ENCODE results near the gene B3GAT1.
A peak's percentile ranks its signal among the peaks of the same experiment; 100 is the strongest.

The B3GAT1 gene

GRCh38 chr11:134374171-134374570 is 37.9 kb downstream of the B3GAT1 start:
- no peak for TF ChIP-seq CTCF (conservative IDR thresholded peaks at IDR 0.05)
- no peak overlapping the region for H3K27ac ChIP-seq

- H3K27ac ChIP-seq = no peak overlapping the region
- TF ChIP-seq CTCF (conservative IDR thresholded peaks at IDR 0.05) = no peak
Measured at GRCh38 chr11:134373591-134374052, 38.4 kb downstream of the B3GAT1 start.

GRCh38 chr11:134372961-134373360 is 39.1 kb downstream of the B3GAT1 start:
- no peak for TF ChIP-seq CTCF (conservative IDR thresholded peaks at IDR 0.05)

GRCh38 chr11:134372536-134372935 is 39.5 kb downstream of the B3GAT1 start:
- no peak for TF ChIP-seq CTCF (conservative IDR thresholded peaks at IDR 0.05)
- H3K27ac ChIP-seq = no peak overlapping the region

More at GRCh38 chr11:134372961-134373360, 39.1 kb downstream of the B3GAT1 start:
- 0 out of 2 replicates have a peak overlapping the region, but pooled peaks have one; percentile 9 for H3K27ac ChIP-seq

GRCh38 chr11:134371436-134372185 is 40.4 kb downstream of the B3GAT1 start:
- TF ChIP-seq CTCF (conservative IDR thresholded peaks at IDR 0.05) = no peak
- no peak overlapping the region for H3K27ac ChIP-seq

GRCh38 chr11:134370526-134371435 is 41.3 kb downstream of the B3GAT1 start:
- no peak overlapping the region for H3K27ac ChIP-seq
- no peak for TF ChIP-seq CTCF (conservative IDR thresholded peaks at IDR 0.05)

Data from VCaP (cell line).